ENCODE results near the gene RDH8.

DNA sequence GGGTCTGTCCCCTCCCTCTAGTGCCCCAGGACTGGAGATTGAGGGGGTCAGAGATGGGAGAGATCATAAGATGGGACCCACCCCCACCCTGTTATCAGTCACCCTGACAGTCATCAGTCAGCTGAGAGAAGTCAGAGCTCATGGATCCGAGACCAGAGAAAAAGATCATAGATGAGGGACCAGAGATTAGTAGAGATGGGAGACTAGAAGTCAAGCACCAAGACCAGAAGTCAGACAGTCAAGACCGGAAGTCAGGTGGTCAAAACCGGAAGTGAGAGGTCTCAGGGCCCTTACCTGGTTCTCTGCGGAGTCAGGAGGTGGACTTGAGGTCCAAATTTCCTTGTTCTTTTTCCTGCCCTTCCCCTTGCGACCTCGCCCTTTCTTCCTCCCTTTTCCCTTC lies 10.0 kb upstream of the RDH8 start:
- TF ChIP-seq, protein P1, sequence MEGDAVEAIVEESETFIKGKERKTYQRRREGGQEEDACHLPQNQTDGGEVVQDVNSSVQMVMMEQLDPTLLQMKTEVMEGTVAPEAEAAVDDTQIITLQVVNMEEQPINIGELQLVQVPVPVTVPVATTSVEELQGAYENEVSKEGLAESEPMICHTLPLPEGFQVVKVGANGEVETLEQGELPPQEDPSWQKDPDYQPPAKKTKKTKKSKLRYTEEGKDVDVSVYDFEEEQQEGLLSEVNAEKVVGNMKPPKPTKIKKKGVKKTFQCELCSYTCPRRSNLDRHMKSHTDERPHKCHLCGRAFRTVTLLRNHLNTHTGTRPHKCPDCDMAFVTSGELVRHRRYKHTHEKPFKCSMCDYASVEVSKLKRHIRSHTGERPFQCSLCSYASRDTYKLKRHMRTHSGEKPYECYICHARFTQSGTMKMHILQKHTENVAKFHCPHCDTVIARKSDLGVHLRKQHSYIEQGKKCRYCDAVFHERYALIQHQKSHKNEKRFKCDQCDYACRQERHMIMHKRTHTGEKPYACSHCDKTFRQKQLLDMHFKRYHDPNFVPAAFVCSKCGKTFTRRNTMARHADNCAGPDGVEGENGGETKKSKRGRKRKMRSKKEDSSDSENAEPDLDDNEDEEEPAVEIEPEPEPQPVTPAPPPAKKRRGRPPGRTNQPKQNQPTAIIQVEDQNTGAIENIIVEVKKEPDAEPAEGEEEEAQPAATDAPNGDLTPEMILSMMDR (IDR thresholded peaks at IDR 0.05; ENCODE audit: low read length): no peak
- TF ChIP-seq EZH2 (IDR thresholded peaks at IDR 0.05; ENCODE audit: borderline replicate concordance, low read length): no peak
